ENCODE measurements around the gene SRRM1. TPM values are rescaled to one million over a fixed set of nuclear protein-coding genes. Genes with fewer than 3 reads are reported as not detected.

The SRRM1 gene
- total and polyA plus RNA-seq, 9 of the 15 experiments (the other 6 are each of a cell fraction or from before 2014, with no cell fraction given): 54.5 to 268 (median 115) TPM

- peaks cover 19% of the 10 kb centered on the region in 2 experiments for H3K4me1 ChIP-seq (replicated peaks in 1 of 2; ENCODE audit: control insufficient read depth in 2 of 2, insufficient read depth in 2 of 2, low read length in 2 of 2)
- CTCF ChIA-PET (ENCODE audit: low intra/inter-chr PET ratio): interaction anchor here (1.6 kb wide), 1 partner anchor 203 kb away, joined by 3 read pairs; no protein-coding TSS in a partner anchor
- peaks cover 69% of the 10 kb centered on the region for H3K79me2 ChIP-seq (ENCODE audit: control insufficient read depth, insufficient read depth, low read length)
- peak overlapping the region; percentile 71 for H2AFZ ChIP-seq (ENCODE audit: low read depth, low read length)
- intact Hi-C loops (cut with micrococcal nuclease) (loop anchor here (5.0 kb wide), 1 partner anchor 103 kb away; the partner anchor contains the start of gene CLIC4), in situ Hi-C loops (cut with MboI) (no loop called here)
- DNase-seq (ENCODE audit: extremely low read depth in 1 of 4, low spot score in 3 of 4): peak in 3 of 4 experiments; percentile 27 to 68 (median 39)
- peak overlapping the region; percentile 94 to 98 for H3K9ac ChIP-seq (ENCODE audit: insufficient read depth in 1 of 2, low read depth in 2 of 2, low read length in 2 of 2)
- H3K9me1 ChIP-seq (ENCODE audit: control insufficient read depth, insufficient read depth, low read length): no peaks in the 10 kb centered on the region
- H3K27ac ChIP-seq (ENCODE audit: extremely low read depth, low read depth, low read length): peak overlapping the region; percentile 91
- no peaks in the 10 kb centered on the region for H3K27me3 ChIP-seq (ENCODE audit: control insufficient read depth in 2 of 2, insufficient read depth in 2 of 2, low read length in 2 of 2)
- peaks cover 51% of the 10 kb centered on the region for H3K36me3 ChIP-seq (ENCODE audit: control insufficient read depth, insufficient read depth, low read length)
- H3K4me2 ChIP-seq (ENCODE audit: insufficient read depth, low read length): peak overlapping the region; percentile 96
- WGBS (ENCODE audit: insufficient coverage, low coverage, missing lambda C conversion rate): 0% methylated on average over 9 of the region's 9 CpGs
- peak; percentile 70 for FAIRE-seq
- peak overlapping the region; percentile 96 for H3K4me3 ChIP-seq
- POLR2A ChIA-PET: interaction anchor here (0.6 to 1.3 kb wide), 6 partner anchors 9 to 103 kb away, joined by 3 to 5 read pairs (median 4); partner anchors contain the start of gene CLIC4
- ATAC-seq: peak; percentile 13
- peaks cover 21% of the 10 kb centered on the region for H4K20me1 ChIP-seq (replicated peaks; ENCODE audit: control insufficient read depth, insufficient read depth, low read length)
- H3K9me3 ChIP-seq (replicated peaks; ENCODE audit: control insufficient read depth, insufficient read depth, low read depth, low read length): no peaks in the 10 kb centered on the region
- BruUV-seq (replicated peaks): no TSS peak
- TF ChIP-seq ZNF507 (tag; conservative IDR thresholded peaks at IDR 0.05): no peak
- TF ChIP-seq MGA (IDR thresholded peaks at IDR 0.05): peak; percentile 87
- no peak for TF ChIP-seq FOXJ3 (CRISPR knock-in tag; IDR thresholded peaks at IDR 0.05)
- peak in 1 of 2 experiments; percentile 49 for TF ChIP-seq E2F6 (IDR thresholded peaks at IDR 0.05; ENCODE audit: borderline replicate concordance in 1 of 2, extremely low read depth in 1 of 2, insufficient read depth in 1 of 2, insufficient read length in 1 of 2, low read depth in 1 of 2, low read length in 1 of 2, poor library complexity in 1 of 2, severe bottlenecking in 1 of 2)
- TF ChIP-seq TFAM (CRISPR knock-in tag; conservative IDR thresholded peaks at IDR 0.05): no peak
- TF ChIP-seq SIRT6 (IDR thresholded peaks at IDR 0.05; ENCODE audit: low read depth, low read length): no peak
- TF ChIP-seq ETV5 (CRISPR knock-in tag; IDR thresholded peaks at IDR 0.05; ENCODE audit: low read depth): peak; percentile 4; the same call in 1 of the 2 replicates
- TF ChIP-seq ETV6 (IDR thresholded peaks at IDR 0.05; ENCODE audit: borderline replicate concordance in 1 of 2, low read depth in 2 of 2, low read length in 1 of 2): no peak
- no peak for TF ChIP-seq ETV6 (CRISPR knock-in tag; IDR thresholded peaks at IDR 0.05; ENCODE audit: borderline replicate concordance)
- TF ChIP-seq NEUROD1 (IDR thresholded peaks at IDR 0.05; ENCODE audit: borderline replicate concordance, low read depth, low read length, partially characterized antibody): no peak
Measured at GRCh38 chr1:24644100-24644384, 940 bp downstream of the SRRM1 start.
